Head of caudate nucleus (tissue), 42 donors: ENCODE data around the gene OLFM1.
A peak's percentile ranks its signal among the peaks of the same experiment; 100 is the strongest.
"Not testable (repeated sequence)": the region's sequence is repeated elsewhere in the genome, so short reads cannot be mapped to it uniquely, and the experiment has no call there.

Experiments
- DNase-seq, 42 donors: peaks; one replicate each; pipeline versions ENCODE4 v3.0.0 to v3.0.0-alpha.2; 2020 to 2021; ENCODE audit warnings: mixed read lengths in 7 of 42
- intact Hi-C: fragments of 100-400 bp; cut with DNase I; formaldehyde crosslinking; loops from one replicate; pipeline ENCODE4 v1.15.0; 2022

Gene OLFM1

DNA sequence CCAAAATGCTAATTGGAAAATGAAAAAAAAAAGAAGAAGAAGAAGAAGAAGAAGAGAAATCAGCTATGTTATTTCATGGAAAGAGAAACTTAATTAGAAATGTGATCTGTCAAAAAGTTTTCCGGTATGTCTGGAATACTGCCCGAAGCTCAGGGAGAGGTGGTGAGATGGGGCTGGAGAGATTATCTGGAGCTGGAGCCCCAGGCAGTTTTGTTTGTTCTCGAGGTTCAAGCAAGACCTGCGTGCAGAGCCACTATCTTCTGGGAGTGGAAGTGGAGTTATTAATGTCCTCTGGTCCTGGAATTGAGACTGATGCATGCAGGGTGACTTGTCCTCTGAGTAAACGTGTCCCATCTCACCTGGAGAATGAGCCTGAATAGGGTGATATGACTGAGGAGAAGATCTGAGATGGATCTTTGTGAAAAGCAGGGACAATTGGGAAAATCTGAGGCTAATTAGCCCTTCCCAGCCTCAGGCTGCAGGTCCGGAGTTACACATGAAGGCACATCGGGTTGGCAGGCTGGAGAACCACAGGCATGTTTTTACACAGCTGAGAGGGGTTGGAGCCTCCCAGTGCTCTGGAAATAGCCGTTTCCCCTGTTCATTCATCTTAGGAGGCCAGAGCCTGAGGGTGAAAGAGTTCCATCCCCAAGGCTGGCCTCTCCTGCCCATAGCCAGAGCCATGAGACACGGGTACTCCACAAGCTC, 70.5 kb downstream of the OLFM1 start:
- intact Hi-C loops: no loop called here
- no peak for DNase-seq

DNA sequence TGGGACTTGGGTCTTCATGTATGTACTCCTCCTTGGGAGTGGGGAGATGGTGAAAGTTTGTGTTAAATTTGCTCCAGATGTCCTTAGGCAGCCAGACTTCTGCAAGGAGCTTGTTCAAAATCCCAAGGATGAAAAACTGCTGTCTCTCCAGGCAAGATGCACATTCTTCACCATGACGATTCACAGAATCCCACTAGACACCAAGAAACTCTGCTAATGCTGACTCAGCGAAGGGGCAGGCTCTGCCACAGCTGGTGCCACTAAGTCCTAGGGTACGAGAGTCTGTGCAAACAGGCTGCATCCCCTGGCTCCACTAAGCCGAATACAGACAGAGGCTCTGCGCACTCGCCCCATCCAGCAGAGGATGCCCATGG, 71.1 kb downstream of the OLFM1 start:
- intact Hi-C loops: no loop called here
- no peak for DNase-seq

- no peak for DNase-seq
- intact Hi-C loops: no loop called here
Observed at GRCh38 chr9:135159801-135160200, 72.3 kb downstream of the OLFM1 start.

DNA sequence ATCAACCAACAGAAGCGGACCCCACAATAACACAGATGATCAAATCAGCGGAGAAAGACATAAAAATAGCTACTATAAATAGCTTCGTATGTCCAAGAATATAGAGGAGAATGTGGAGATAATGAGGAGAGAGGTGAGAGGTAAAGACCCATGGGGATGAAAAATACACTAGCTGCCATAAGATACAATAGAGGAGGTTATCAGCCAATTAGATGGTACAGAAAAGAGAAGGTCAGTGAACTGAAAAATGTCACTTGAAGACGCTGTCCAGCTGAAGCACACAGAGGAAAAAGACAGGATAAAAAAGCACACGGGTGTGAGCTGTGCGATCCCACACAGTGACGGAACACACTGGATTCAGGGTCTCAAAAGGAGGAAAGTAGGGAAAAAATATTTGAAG, 73.4 kb downstream of the OLFM1 start:
- intact Hi-C loops: no loop called here
- DNase-seq: no peak

- intact Hi-C loops, DNase-seq: not testable (repeated sequence)
Observed at GRCh38 chr9:135162599-135162998, 75.1 kb downstream of the OLFM1 start.

GRCh38 chr9:135163023-135163780, 75.7 kb downstream of the OLFM1 start:
- DNase-seq: no peak
- intact Hi-C loops: no loop called here

- intact Hi-C loops: no loop called here
- no peak for DNase-seq
Observed at GRCh38 chr9:135164036-135164435, 76.6 kb downstream of the OLFM1 start.

GRCh38 chr9:135165003-135165711, 77.7 kb downstream of the OLFM1 start:
- intact Hi-C loops: no loop called here
- DNase-seq: no peak

- DNase-seq: peak; percentile 38 to 91 (median 76)
- intact Hi-C loops: no loop called here
Observed at GRCh38 chr9:135165756-135166519, 78.5 kb downstream of the OLFM1 start.

GRCh38 chr9:135166565-135166964, 79.1 kb downstream of the OLFM1 start:
- peak in 3 of 42 donors; percentile 26 to 44 (median 37) for DNase-seq

DNA sequence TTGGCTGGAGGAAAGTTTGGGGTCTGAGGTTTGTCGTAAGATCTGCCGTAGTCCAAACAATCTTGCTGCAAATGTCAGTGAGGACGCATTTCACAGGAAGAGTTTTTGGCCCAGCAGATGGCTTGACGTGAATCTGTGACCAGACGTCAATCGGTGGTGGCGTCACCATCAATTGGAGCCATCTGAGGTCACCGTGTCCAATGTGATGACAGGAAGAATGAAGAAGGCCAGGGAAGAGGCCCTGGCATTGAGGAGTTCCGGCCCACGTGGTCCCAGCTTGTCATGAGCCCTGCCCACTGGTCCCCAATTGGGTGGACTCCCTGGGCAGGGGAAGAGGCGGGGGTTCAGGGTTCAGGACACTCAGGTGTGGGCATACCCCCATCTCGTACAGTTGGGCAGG, 79.9 kb downstream of the OLFM1 start:
- no peak for DNase-seq
- intact Hi-C loops: no loop called here

More at GRCh38 chr9:135166565-135166964, 79.1 kb downstream of the OLFM1 start:
- intact Hi-C loops: no loop called here

DNA sequence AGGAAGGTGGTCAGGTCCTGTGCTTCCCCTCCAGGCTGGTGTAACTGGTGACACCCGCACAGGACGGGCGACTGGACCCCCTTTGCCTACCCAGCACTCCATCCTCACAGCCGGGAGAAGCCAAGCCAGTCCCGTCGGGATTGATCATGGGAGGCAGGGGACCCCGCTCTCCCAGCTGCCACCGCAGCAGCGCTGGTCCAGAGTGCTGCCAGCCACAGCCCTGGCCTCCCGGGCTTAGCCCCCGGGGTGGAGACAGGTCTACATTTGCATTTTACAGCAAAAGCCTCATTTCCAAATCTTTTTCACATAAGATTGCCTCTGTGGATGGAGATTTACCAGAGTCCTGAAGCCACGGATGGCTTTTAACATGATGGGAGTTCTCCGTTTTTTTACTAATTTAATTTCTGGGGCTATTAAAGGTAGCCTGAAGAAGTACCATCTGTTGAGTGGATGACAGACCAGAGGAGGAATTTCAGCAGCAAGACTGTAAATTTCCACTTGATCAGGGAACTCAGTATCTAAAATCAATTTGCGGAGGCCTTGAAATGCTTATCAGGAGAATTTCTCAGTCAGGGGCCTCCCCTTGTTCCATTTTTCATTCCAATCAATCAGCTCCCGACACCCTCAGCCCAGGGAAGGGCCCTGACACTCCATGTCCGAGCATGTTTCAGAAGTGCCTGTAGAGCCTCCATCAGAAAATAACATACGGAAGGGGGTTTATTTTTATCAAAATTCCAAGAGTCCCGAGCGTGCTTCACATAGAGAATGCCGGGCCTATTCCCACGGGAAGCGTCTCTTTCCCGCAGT, 80.6 kb downstream of the OLFM1 start:
- DNase-seq: no peak
- intact Hi-C loops: no loop called here

- DNase-seq: no peak
- intact Hi-C loops: no loop called here
Observed at GRCh38 chr9:135169709-135170226, 82.3 kb downstream of the OLFM1 start.

GRCh38 chr9:135170535-135170934, 83.1 kb downstream of the OLFM1 start:
- intact Hi-C loops: no loop called here

More at GRCh38 chr9:135170535-135170934, 83.1 kb downstream of the OLFM1 start:
- DNase-seq: no peak
